HG02798 (cell line): ENCODE results near the gene DRC7.

ENCODE experiments used
- ATAC-seq: cut with Tn5 transposase; IDR thresholded peaks from one replicate; pipeline ENCODE4 v1.9.1; 2021; ENCODE audit warnings: mild to moderate bottlenecking; ENCODE audit not compliant: unreplicated experiment, poor library complexity

Gene DRC7

DNA sequence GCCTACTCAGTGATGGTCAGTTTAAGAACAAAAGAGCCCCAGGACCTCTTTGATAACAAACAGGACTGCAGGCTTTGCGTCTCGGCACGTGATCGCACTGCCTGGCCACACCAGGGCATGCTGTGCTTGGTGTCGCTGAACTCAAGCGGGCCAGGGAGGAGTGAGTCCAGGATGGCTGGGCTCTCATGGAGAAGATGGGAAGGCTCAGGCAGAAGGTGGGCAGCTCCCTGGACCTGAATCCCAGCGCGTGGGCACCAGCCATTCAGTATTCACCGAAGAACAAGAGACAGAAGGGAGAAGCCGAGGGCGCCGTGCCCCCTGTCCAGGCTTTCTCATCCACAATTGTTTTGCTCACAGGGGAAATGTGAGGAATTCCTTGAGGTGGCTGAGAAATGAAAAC is 52.9 kb downstream of the DRC7 start:
- ATAC-seq, result no peak

DNA sequence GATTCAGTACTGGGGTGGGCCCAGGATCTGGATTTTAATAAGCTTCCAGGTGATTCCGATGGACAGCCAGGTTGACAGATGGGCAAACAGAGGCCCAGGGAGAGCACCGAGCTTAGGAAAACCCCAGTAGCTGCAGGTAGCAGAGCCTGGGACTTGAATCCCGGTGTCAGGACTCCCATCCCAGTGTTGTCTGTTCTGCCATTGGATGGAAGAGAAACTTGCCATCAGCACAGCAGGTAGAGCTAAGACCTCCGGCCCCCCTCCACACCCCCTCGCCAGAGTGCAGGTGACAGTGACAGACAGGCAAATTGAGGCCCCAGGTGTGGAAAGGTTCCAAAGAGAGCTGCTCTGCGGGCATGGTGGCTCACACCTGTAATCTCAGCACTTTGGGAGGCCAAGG is 53.4 kb downstream of the DRC7 start:
- no peak for ATAC-seq

DNA sequence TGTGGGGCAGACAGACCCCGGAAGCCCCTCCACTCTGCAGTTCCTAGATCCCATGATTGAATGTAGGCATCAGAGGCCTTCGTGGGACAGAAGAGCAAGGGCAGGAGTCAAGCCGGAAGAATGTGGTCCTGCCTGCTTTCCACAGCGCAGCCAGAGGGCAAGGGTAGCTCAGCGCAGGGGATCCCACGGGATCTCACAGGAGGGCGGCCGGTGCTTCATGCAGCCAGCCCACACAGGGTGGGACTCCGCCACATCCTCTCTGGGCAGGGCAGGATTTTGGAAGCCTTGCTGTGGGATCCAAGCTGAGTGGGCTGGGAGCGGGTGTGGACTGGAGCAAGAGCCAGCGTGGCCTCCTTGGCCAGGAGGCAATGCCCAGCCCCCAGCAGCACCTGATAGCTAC is 54.0 kb downstream of the DRC7 start:
- ATAC-seq, result no peak

- ATAC-seq, result no peak
Measured at GRCh38 chr16:57749101-57749692, 54.6 kb downstream of the DRC7 start.

DNA sequence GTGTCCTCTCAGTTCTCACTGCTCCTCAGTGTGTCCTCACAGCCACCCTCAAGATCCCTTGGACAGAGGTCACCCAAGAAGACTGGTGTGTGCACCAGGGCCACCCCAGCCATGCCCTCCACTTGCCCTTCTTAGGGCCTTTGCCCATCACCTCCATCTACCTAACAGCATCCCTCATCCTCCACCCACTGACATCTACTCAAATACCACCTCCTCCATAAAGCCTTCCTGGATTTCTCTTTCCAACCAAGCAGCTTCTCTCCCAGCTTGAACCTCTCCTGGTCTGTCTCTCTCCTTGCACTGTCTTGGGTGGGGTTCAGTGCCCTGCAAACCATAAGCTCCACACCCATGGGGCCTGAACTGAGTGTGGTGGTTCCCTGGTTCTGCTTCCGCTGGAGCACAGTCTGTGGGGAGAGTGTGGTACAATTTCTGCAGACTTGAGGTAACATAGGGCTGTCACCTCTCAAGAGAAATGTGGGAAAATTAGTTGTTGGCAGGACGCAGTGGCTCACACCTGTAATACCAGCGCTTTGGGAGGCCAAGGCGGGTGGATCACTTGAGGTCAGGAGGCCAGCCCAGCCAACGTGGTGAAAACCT is 55.3 kb downstream of the DRC7 start:
- no peak for ATAC-seq

- ATAC-seq, result no peak
Measured at GRCh38 chr16:57750796-57751538, 56.4 kb downstream of the DRC7 start.

DNA sequence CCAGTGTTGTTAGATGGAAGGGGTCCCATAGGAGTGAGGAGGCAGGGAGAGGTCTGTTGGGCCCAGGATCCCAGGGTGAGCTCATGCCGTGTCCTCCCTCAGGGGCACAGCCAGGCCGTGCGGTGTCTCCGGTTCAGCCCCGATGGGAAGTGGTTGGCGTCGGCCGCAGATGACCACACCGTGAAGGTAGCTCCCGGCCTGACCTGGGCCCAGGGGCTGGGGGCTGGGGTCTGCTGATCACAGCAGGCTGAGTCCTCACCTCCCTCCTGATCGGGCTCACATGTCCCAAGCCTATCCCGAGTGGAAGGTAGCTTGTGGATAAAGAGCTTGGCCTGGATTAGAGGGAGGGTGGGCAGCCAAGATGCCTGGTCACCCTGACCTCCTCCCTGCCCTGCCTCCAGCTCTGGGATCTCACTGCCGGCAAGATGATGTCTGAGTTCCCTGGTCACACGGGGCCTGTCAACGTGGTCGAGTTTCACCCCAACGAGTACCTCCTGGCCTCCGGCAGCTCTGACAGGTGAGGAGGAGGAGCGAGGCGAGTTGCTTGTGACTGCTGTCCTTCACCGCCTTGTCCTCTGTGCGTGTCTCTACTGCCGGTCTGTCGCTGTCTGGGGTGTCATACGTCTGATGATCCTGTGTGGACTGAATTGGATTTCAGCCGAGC is 57.1 kb downstream of the DRC7 start:
- ATAC-seq, result no peak

DNA sequence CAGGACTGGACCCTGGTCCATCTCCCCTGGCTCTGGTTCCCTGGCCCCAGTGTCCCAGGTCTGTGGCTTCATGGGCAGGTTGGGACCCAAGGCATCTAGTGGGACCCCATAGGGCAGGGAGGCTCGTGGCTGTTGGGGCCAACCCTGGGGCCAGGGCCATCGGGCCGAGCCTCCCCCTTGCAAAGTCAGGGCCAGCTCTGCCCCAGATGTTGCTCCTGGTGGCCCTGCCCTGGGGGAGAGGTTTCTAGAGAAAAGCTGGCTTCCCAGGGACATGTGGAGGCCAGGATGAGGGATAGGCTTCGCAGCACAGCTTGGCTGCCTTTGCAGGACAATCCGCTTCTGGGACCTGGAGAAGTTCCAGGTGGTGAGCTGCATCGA is 57.6 kb downstream of the DRC7 start:
- no peak for ATAC-seq

- ATAC-seq, result no peak
Measured at GRCh38 chr16:57752581-57753447, 58.2 kb downstream of the DRC7 start.

GRCh38 chr16:57753448-57754353 is 59.1 kb downstream of the DRC7 start:
- no peak for ATAC-seq

DNA sequence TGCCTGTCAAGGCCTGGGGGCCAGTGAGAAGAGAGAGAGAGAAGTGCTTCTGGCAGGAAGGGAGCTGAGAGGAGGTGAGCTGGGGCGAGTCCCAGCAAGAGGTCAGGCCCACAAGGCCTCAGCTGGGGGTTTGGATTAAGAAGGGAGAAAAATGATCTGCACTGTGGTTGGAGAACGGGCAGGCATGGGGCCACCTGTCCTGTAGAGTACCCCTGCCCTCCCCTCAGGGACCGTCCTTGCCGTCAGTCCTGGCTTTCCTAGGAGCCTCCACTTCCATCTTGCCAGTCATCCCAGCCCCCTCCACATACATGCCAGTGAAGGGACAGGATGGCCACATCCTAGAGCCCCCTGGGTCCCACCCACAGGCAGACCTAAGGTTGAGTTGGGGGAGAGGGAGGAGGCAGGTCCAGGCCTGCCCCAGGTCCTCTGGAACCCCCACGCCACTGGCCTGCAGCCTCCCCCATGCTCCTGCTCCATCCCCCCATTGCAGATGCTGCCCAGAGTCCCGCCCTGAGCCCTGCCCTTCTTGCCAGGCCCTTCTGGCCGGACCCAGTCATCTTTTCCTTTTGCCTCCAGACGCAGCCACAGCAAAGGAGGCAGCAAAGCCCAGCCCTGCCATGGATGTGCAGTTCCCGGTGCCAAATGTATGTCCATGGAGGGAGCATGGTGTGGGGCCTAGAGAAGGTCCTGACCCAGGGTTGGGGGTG is 59.9 kb downstream of the DRC7 start:
- no peak for ATAC-seq

DNA sequence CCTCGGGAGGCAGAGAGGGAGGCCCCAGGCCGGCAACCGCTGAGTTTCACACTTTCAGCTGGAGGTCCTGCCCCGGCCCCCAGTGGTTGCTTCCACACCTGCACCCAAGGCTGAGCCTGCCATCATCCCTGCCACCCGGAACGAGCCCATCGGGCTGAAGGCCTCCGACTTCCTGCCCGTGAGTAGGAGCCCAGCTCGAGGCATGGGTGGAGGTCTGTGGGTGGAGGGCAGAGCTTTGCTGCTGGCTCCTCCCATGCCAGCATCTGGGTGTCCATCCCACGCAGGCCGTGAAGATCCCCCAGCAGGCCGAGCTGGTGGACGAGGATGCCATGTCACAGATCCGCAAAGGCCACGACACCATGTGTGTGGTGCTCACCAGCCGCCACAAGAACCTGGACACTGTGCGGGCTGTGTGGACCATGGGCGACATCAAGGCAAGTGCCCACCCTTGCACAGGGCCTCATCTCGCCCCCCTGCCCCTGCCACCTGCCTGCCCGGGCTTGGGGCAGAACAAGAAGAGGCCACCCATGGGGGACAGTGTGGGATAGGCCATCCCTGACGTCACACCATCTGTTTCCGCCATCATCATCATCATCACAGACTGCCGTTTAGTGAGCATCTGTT is 60.6 kb downstream of the DRC7 start:
- ATAC-seq, result no peak

GRCh38 chr16:57755726-57756423 is 61.3 kb downstream of the DRC7 start:
- no peak for ATAC-seq

DNA sequence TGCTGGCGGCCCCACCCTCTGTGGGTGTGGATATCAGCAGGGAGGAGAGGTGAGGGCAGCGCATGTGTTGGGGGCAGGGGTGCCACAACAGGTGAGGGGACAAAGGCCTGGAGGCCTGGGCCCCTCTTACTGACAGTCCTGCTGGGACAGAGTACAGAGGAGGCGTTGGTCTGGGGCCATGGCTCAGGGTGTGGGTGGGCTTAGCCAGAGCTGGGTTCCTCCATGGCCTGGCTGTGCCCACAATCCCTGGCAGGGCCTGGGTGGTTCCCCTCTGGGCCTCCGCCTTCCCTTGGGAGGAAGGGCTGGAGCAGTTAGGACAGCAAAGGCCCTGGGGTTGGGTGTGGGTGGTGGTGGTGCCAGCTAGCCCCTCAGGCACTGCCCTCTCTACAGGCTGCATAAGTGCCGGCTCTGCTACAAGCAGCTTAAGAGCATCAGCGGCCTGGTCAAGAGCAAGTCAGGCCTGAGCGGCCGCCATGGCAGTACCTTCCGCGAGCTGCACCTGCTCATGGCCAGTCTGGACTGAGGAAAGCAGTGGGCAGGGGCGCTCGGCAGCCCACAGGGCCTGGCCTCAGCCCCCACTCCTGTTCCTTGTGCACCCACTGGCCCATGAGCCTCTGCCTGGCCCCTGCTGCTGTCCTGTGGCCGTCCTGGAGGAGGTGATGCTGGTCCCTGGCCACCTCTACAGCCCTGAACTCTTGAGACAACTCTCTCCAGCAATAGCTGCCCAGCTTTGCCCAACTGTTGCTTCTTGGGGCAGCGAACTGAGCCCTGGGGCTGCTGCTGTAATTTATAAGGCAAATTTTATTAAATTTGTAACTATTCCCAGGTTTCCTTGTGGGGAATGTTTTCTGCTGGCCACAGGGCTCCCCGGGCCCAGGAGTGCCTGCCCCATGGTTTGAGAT is 62.1 kb downstream of the DRC7 start:
- ATAC-seq, result no peak

- ATAC-seq, result peak; percentile 84
Measured at GRCh38 chr16:57757326-57757786, 62.8 kb downstream of the DRC7 start.

DNA sequence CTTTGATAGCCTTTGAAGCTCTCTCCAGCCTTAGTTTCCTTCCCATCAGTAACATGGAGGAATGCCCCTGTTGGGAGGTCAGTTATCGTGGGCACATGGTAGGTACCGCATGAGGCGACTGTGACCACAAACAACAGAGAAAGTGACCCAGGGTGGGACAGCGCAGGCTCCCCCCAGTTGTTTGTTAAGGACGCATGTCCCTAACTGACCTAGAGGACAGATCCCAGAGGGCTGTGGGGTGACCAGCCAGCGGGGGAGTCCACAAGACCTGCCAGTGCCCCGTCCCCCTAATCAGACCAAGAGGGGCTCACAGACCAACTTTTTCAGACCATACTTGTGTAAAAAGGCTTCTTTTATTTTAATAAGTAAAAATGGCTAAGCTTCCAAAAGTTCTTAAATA is 63.3 kb downstream of the DRC7 start:
- ATAC-seq, result no peak
